ENCODE results near the gene HOXB5.

Gene HOXB5

GRCh38 chr17:48593126-48593829 lies at the start of gene HOXB5:
Gene HOXB5 (minus strand): TSS chr17:48593779. CDS start chr17:48593682, 97 bp downstream.
- Histone ChIP-seq H3K4me3 (ENCODE audit: low read depth, low read length, poor library complexity, severe bottlenecking) (no peak within 1 kb of the TSS), H3K9ac (ENCODE audit: low read length) (no peak within 1 kb of the TSS), H3K27ac (ENCODE audit: low read depth, low read length, poor library complexity, severe bottlenecking) (no peak within 1 kb of the TSS), H3K36me3 (ENCODE audit: insufficient read depth, low read length) (no peaks in the 10 kb centered on the region), H3K27me3 (ENCODE audit: insufficient read depth, low read length) (no peaks in the 10 kb centered on the region), H3K4me2 (ENCODE audit: low read length) (no peak within 1 kb of the TSS), H3F3A (ENCODE audit: insufficient read depth, low read length) (no peaks in the 10 kb centered on the region), H3K79me2 (ENCODE audit: insufficient read depth, low read length) (no peaks in the 10 kb centered on the region), H4K20me1 (ENCODE audit: insufficient read depth, low read length) (no peaks in the 10 kb centered on the region), H3K9me3 (ENCODE audit: low read length) (no peaks in the 10 kb centered on the region), H2AFZ (ENCODE audit: low read length) (no peak within 1 kb of the TSS), H3K4me1 (ENCODE audit: insufficient read depth, low read length, severe bottlenecking) (no peaks in the 10 kb centered on the region), H3K9me2 (ENCODE audit: low read depth, low read length) (no peaks in the 10 kb centered on the region)
- TF ChIP-seq CTCF (IDR thresholded peaks at IDR 0.05; ENCODE audit: low read length) (no peak), EZH2 (IDR thresholded peaks at IDR 0.05; ENCODE audit: borderline replicate concordance, low read length) (no peak)

GRCh38 chr17:48642843-48643696 lies 49.5 kb upstream of the HOXB5 start:
- Histone ChIP-seq H3K4me3 (ENCODE audit: low read depth, low read length, poor library complexity, severe bottlenecking) (no peak overlapping the region), H3K9me2 (ENCODE audit: low read depth, low read length) (no peaks in the 10 kb centered on the region), H4K20me1 (ENCODE audit: insufficient read depth, low read length) (no peaks in the 10 kb centered on the region), H3F3A (ENCODE audit: insufficient read depth, low read length) (no peaks in the 10 kb centered on the region), H3K9me3 (ENCODE audit: low read length) (no peaks in the 10 kb centered on the region), H3K4me2 (ENCODE audit: low read length) (no peak overlapping the region), H3K9ac (ENCODE audit: low read length) (no peak overlapping the region), H3K36me3 (ENCODE audit: insufficient read depth, low read length) (no peaks in the 10 kb centered on the region), H3K79me2 (ENCODE audit: insufficient read depth, low read length) (no peaks in the 10 kb centered on the region), H2AFZ (ENCODE audit: low read length) (no peak overlapping the region), H3K4me1 (ENCODE audit: insufficient read depth, low read length, severe bottlenecking) (no peaks in the 10 kb centered on the region), H3K27ac (ENCODE audit: low read depth, low read length, poor library complexity, severe bottlenecking) (no peak overlapping the region), H3K27me3 (ENCODE audit: insufficient read depth, low read length) (0 out of 2 replicates have a peak, but pooled peaks cover 5% of the 10 kb centered on the region)
- no peak for TF ChIP-seq CTCF (IDR thresholded peaks at IDR 0.05; ENCODE audit: low read length)
- TF ChIP-seq EZH2 (IDR thresholded peaks at IDR 0.05; ENCODE audit: borderline replicate concordance, low read length): no peak

GRCh38 chr17:48642059-48642842 lies 48.7 kb upstream of the HOXB5 start:
- no peak overlapping the region for H3K27ac ChIP-seq (ENCODE audit: low read depth, low read length, poor library complexity, severe bottlenecking)
- no peaks in the 10 kb centered on the region for H3K4me1 ChIP-seq (ENCODE audit: insufficient read depth, low read length, severe bottlenecking)
- H3K4me3 ChIP-seq (ENCODE audit: low read depth, low read length, poor library complexity, severe bottlenecking): no peak overlapping the region
- no peaks in the 10 kb centered on the region for H3K36me3 ChIP-seq (ENCODE audit: insufficient read depth, low read length)
- H3K79me2 ChIP-seq (ENCODE audit: insufficient read depth, low read length): no peaks in the 10 kb centered on the region
- H3K9ac ChIP-seq (ENCODE audit: low read length): no peak overlapping the region
- H2AFZ ChIP-seq (ENCODE audit: low read length): no peak overlapping the region
- H3F3A ChIP-seq (ENCODE audit: insufficient read depth, low read length): no peaks in the 10 kb centered on the region
- H3K27me3 ChIP-seq (ENCODE audit: insufficient read depth, low read length): 0 out of 2 replicates have a peak, but pooled peaks cover 5% of the 10 kb centered on the region
- no peaks in the 10 kb centered on the region for H3K9me2 ChIP-seq (ENCODE audit: low read depth, low read length)
- no peak for TF ChIP-seq EZH2 (IDR thresholded peaks at IDR 0.05; ENCODE audit: borderline replicate concordance, low read length)
- no peak for TF ChIP-seq CTCF (IDR thresholded peaks at IDR 0.05; ENCODE audit: low read length)
- no peaks in the 10 kb centered on the region for H4K20me1 ChIP-seq (ENCODE audit: insufficient read depth, low read length)
- no peaks in the 10 kb centered on the region for H3K9me3 ChIP-seq (ENCODE audit: low read length)
- no peak overlapping the region for H3K4me2 ChIP-seq (ENCODE audit: low read length)
